ENCODE results near the gene DPEP2NB. TPM values are rescaled to one million over a fixed set of nuclear protein-coding genes. Genes with fewer than 3 reads are reported as not detected.

The DPEP2NB gene
- total RNA-seq, 1 experiment from 2014 or later, result not detected

- DNase-seq (ENCODE audit: low read depth, low spot score) (no peak), ATAC-seq (no peak)
- TF ChIP-seq ELF1 (IDR thresholded peaks at IDR 0.05; ENCODE audit: borderline replicate concordance, low read depth), result no peak
- no peak for TF ChIP-seq ZBTB33 (IDR thresholded peaks at IDR 0.05; ENCODE audit: extremely low read depth, insufficient replicate concordance, low read length)
- no peak for TF ChIP-seq SP1 (IDR thresholded peaks at IDR 0.05; ENCODE audit: low read depth)
- TF ChIP-seq POLR2AphosphoS5 (IDR thresholded peaks at IDR 0.05; ENCODE audit: low read depth, low read length), result no peak
- TF ChIP-seq TCF7L2 (IDR thresholded peaks at IDR 0.05; ENCODE audit: borderline replicate concordance, extremely low read depth, insufficient read depth, insufficient read length), result no peak
- no peak for TF ChIP-seq SRF (IDR thresholded peaks at IDR 0.05; ENCODE audit: low read depth)
- TF ChIP-seq RAD21 (IDR thresholded peaks at IDR 0.05; ENCODE audit: low read depth), result no peak
- TF ChIP-seq SIN3A (IDR thresholded peaks at IDR 0.05; ENCODE audit: low read depth), result no peak
- no peak for TF ChIP-seq EZH2phosphoT487 (IDR thresholded peaks at IDR 0.05; ENCODE audit: borderline replicate concordance)
- TF ChIP-seq REST (IDR thresholded peaks at IDR 0.05; ENCODE audit: low read depth), result no peak
- Histone ChIP-seq H3K27me3 (ENCODE audit: insufficient read depth, low read length) (no peaks in the 10 kb centered on the region), H3K79me2 (ENCODE audit: insufficient read depth, low read length) (no peaks in the 10 kb centered on the region), H4K20me1 (ENCODE audit: insufficient read depth) (no peaks in the 10 kb centered on the region), H3K4me3 (replicated peaks in 1 of 2; ENCODE audit: low read depth in 1 of 2, low read length in 2 of 2) (no peak overlapping the region), H3K4me2 (ENCODE audit: low read length) (no peak overlapping the region), H3K27ac (ENCODE audit: low read depth, low read length) (no peak overlapping the region), H3K4me1 (ENCODE audit: control insufficient read depth in 1 of 2, insufficient read depth in 2 of 2, low read length in 2 of 2) (peaks cover 0 to 3% of the 10 kb centered on the region in 2 experiments; a peak in 2 of 4 replicates), H2AFZ (ENCODE audit: low read depth, low read length, poor library complexity, severe bottlenecking) (no peak overlapping the region), H3K36me3 (ENCODE audit: control insufficient read depth in 1 of 2, insufficient read depth in 2 of 2, low read length in 2 of 2) (no peaks in the 10 kb centered on the region), H3K9me3 (ENCODE audit: control insufficient read depth in 1 of 2, insufficient read depth in 1 of 2, low read depth in 1 of 2, low read length in 2 of 2) (no peaks in the 10 kb centered on the region), H3K9me2 (ENCODE audit: insufficient read depth) (no peaks in the 10 kb centered on the region), H3K9ac (ENCODE audit: low read length) (no peak overlapping the region)
- CTCF ChIA-PET, result no interaction called here
- RAD21 ChIA-PET (ENCODE audit: low non-redundant PET in 1 of 2, low total read pairs in 2 of 2, uncharacterized antibody in 2 of 2, unreplicated experiment in 2 of 2), result no interaction called here
- intact Hi-C loops (cut with micrococcal nuclease), result no loop called here
- POLR2A ChIA-PET, result no interaction called here
- BruUV-seq (replicated peaks), result no TSS peak
Observed at GRCh38 chr16:68000450-68000849, 15.3 kb downstream of the DPEP2NB start.

Data from HCT116 (cell line).